ENCODE results near the gene HMG20A.

- TF ChIP-seq, protein P1, sequence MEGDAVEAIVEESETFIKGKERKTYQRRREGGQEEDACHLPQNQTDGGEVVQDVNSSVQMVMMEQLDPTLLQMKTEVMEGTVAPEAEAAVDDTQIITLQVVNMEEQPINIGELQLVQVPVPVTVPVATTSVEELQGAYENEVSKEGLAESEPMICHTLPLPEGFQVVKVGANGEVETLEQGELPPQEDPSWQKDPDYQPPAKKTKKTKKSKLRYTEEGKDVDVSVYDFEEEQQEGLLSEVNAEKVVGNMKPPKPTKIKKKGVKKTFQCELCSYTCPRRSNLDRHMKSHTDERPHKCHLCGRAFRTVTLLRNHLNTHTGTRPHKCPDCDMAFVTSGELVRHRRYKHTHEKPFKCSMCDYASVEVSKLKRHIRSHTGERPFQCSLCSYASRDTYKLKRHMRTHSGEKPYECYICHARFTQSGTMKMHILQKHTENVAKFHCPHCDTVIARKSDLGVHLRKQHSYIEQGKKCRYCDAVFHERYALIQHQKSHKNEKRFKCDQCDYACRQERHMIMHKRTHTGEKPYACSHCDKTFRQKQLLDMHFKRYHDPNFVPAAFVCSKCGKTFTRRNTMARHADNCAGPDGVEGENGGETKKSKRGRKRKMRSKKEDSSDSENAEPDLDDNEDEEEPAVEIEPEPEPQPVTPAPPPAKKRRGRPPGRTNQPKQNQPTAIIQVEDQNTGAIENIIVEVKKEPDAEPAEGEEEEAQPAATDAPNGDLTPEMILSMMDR (IDR thresholded peaks at IDR 0.05): no peak
- TF ChIP-seq POLR2A (IDR thresholded peaks at IDR 0.05): no peak
Measured at GRCh38 chr15:77454951-77455350, 34.3 kb downstream of the HMG20A start.

Measured in Peyer's patch (tissue), 4 donors.